ENCODE results near the gene STXBP5.

DNA sequence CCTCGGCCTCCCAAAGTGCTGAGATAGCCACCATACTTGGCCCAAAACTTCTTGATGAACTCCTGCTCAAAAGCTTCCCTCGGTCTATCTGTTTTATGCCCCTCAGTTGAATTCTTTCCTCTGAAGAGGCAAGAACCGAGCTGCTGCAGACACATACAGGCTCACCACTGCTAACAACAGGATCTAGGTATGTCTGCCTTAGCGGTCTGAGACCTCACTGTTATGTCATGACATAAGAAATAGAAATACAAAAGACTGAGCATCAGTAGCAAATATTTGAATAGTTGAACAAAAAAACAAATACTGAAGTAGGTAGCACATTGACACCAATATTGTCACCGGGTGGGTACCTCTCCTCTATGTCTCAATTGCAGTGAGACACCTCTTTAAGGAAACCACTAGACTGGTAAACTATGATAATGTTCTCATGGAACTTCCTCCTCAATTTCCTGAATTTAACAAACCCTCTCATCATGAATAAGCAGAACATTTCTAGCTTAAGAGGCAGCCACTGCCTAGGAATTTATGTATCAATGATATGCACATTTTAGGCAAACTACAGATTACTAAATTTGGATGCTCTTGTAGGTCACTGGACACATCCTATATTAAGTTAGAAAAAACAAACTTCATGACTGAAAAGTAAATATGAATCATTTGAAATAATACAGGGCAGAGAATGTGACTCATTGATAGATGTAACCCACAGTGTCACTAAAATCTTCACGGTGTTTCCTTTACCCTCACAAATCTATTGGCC, 9.4 kb upstream of the STXBP5 start:
- TF ChIP-seq, protein P1, sequence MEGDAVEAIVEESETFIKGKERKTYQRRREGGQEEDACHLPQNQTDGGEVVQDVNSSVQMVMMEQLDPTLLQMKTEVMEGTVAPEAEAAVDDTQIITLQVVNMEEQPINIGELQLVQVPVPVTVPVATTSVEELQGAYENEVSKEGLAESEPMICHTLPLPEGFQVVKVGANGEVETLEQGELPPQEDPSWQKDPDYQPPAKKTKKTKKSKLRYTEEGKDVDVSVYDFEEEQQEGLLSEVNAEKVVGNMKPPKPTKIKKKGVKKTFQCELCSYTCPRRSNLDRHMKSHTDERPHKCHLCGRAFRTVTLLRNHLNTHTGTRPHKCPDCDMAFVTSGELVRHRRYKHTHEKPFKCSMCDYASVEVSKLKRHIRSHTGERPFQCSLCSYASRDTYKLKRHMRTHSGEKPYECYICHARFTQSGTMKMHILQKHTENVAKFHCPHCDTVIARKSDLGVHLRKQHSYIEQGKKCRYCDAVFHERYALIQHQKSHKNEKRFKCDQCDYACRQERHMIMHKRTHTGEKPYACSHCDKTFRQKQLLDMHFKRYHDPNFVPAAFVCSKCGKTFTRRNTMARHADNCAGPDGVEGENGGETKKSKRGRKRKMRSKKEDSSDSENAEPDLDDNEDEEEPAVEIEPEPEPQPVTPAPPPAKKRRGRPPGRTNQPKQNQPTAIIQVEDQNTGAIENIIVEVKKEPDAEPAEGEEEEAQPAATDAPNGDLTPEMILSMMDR (IDR thresholded peaks at IDR 0.05) = no peak
- TF ChIP-seq POLR2A (IDR thresholded peaks at IDR 0.05) = no peak

Measured in body of pancreas (tissue), 4 donors.